Measurements from ENCODE around the gene HSPA1A. TPM values are rescaled to one million over a fixed set of nuclear protein-coding genes. Genes with fewer than 3 reads are reported as not detected.
"Not testable (repeated sequence)": the region's sequence is repeated elsewhere in the genome, so short reads cannot be mapped to it uniquely, and the experiment has no call there.

Gene HSPA1A
- total RNA-seq, 2 donors from 2014 or later = 15.1 to 20.2 TPM

- not testable (repeated sequence) for H3K9me3 ChIP-seq (ENCODE audit: control insufficient read depth, low read length, poor library complexity, severe bottlenecking); H3K36me3 Mint-ChIP-seq (ENCODE audit: low read depth); H3K4me3 Mint-ChIP-seq; ATAC-seq; DNase-seq; H3K27me3 Mint-ChIP-seq
- H3K4me1 Mint-ChIP-seq = peaks cover 20% of the 10 kb centered on the region
- H3K27ac Mint-ChIP-seq = peak overlapping the region; percentile 39
These were observed 24.4 kb downstream of the HSPA1A start for GRCh38 chr6:31839779-31840126.

GRCh38 chr6:31842053-31842452 lies 26.7 kb downstream of the HSPA1A start:
- H3K36me3 Mint-ChIP-seq (ENCODE audit: low read depth) = peaks cover 3% of the 10 kb centered on the region
- no peak for ATAC-seq
- no peak overlapping the region for H3K4me3 Mint-ChIP-seq
- peaks cover 7% of the 10 kb centered on the region for H3K4me1 Mint-ChIP-seq
- H3K27me3 Mint-ChIP-seq = no peaks in the 10 kb centered on the region
- H3K9me3 ChIP-seq (ENCODE audit: control insufficient read depth, low read length, poor library complexity, severe bottlenecking) = no peaks in the 10 kb centered on the region
- DNase-seq = no peak
- H3K27ac Mint-ChIP-seq = no peak overlapping the region

- Mint-ChIP-seq H3K36me3 (ENCODE audit: low read depth) (no peaks in the 10 kb centered on the region), H3K27ac (no peak overlapping the region), H3K27me3 (no peaks in the 10 kb centered on the region), H3K4me1 (no peaks in the 10 kb centered on the region), H3K4me3 (no peak overlapping the region)
- DNase-seq (no peak), ATAC-seq (no peak)
- H3K9me3 ChIP-seq (ENCODE audit: control insufficient read depth, low read length, poor library complexity, severe bottlenecking) = no peaks in the 10 kb centered on the region
These were observed 29.2 kb downstream of the HSPA1A start for GRCh38 chr6:31844507-31844906.

GRCh38 chr6:31847276-31847978 lies 32.1 kb downstream of the HSPA1A start:
- Mint-ChIP-seq H3K4me3 (no peak overlapping the region), H3K27me3 (no peaks in the 10 kb centered on the region)

GRCh38 chr6:31850765-31851484 lies 35.6 kb downstream of the HSPA1A start:
- H3K4me1 Mint-ChIP-seq = no peaks in the 10 kb centered on the region
- DNase-seq (no peak), ATAC-seq (no peak)
- H3K27ac Mint-ChIP-seq = no peak overlapping the region
- H3K27me3 Mint-ChIP-seq = no peaks in the 10 kb centered on the region
- no peaks in the 10 kb centered on the region for H3K36me3 Mint-ChIP-seq (ENCODE audit: low read depth)
- no peak overlapping the region for H3K4me3 Mint-ChIP-seq
- H3K9me3 ChIP-seq (ENCODE audit: control insufficient read depth, low read length, poor library complexity, severe bottlenecking) = no peaks in the 10 kb centered on the region

More at GRCh38 chr6:31847276-31847978, 32.1 kb downstream of the HSPA1A start:
- no peak for ATAC-seq
- no peak overlapping the region for H3K27ac Mint-ChIP-seq
- H3K9me3 ChIP-seq (ENCODE audit: control insufficient read depth, low read length, poor library complexity, severe bottlenecking) = no peaks in the 10 kb centered on the region
- no peaks in the 10 kb centered on the region for H3K36me3 Mint-ChIP-seq (ENCODE audit: low read depth)
- DNase-seq = no peak
- H3K4me1 Mint-ChIP-seq = no peaks in the 10 kb centered on the region

GRCh38 chr6:31851485-31851832 lies 36.1 kb downstream of the HSPA1A start:
- Mint-ChIP-seq H3K4me1 (no peaks in the 10 kb centered on the region), H3K36me3 (ENCODE audit: low read depth) (no peaks in the 10 kb centered on the region), H3K27me3 (no peaks in the 10 kb centered on the region), H3K4me3 (no peak overlapping the region), H3K27ac (no peak overlapping the region)
- DNase-seq = no peak
- ATAC-seq = no peak
- no peaks in the 10 kb centered on the region for H3K9me3 ChIP-seq (ENCODE audit: control insufficient read depth, low read length, poor library complexity, severe bottlenecking)

GRCh38 chr6:31851980-31852718 lies 36.8 kb downstream of the HSPA1A start:
- H3K27me3 Mint-ChIP-seq; H3K4me1 Mint-ChIP-seq; ATAC-seq; H3K27ac Mint-ChIP-seq; H3K4me3 Mint-ChIP-seq; H3K36me3 Mint-ChIP-seq (ENCODE audit: low read depth); DNase-seq; H3K9me3 ChIP-seq (ENCODE audit: control insufficient read depth, low read length, poor library complexity, severe bottlenecking): not testable (repeated sequence)

GRCh38 chr6:31857774-31858173 lies 42.4 kb downstream of the HSPA1A start:
- peaks cover 18% of the 10 kb centered on the region for H3K4me1 Mint-ChIP-seq
- ATAC-seq; H3K9me3 ChIP-seq (ENCODE audit: control insufficient read depth, low read length, poor library complexity, severe bottlenecking); H3K36me3 Mint-ChIP-seq (ENCODE audit: low read depth); H3K4me3 Mint-ChIP-seq; H3K27ac Mint-ChIP-seq; H3K27me3 Mint-ChIP-seq; DNase-seq: not testable (repeated sequence)

GRCh38 chr6:31858707-31859106 lies 43.4 kb downstream of the HSPA1A start:
- Mint-ChIP-seq H3K36me3 (ENCODE audit: low read depth) (no peaks in the 10 kb centered on the region), H3K4me3 (no peak overlapping the region), H3K27me3 (no peaks in the 10 kb centered on the region), H3K27ac (no peak overlapping the region), H3K4me1 (peaks cover 20% of the 10 kb centered on the region)
- no peak for ATAC-seq
- DNase-seq = no peak
- no peaks in the 10 kb centered on the region for H3K9me3 ChIP-seq (ENCODE audit: control insufficient read depth, low read length, poor library complexity, severe bottlenecking)

GRCh38 chr6:31859923-31860322 lies 44.6 kb downstream of the HSPA1A start:
- H3K36me3 Mint-ChIP-seq (ENCODE audit: low read depth) = no peaks in the 10 kb centered on the region
- peaks cover 23% of the 10 kb centered on the region for H3K4me1 Mint-ChIP-seq
- DNase-seq (no peak), ATAC-seq (no peak)
- H3K27me3 Mint-ChIP-seq = no peaks in the 10 kb centered on the region
- no peak overlapping the region for H3K4me3 Mint-ChIP-seq
- no peak overlapping the region for H3K27ac Mint-ChIP-seq
- no peaks in the 10 kb centered on the region for H3K9me3 ChIP-seq (ENCODE audit: control insufficient read depth, low read length, poor library complexity, severe bottlenecking)

- H3K4me1 Mint-ChIP-seq = peaks cover 23% of the 10 kb centered on the region
- H3K27ac Mint-ChIP-seq = no peak overlapping the region
- no peak for ATAC-seq
- no peaks in the 10 kb centered on the region for H3K36me3 Mint-ChIP-seq (ENCODE audit: low read depth)
- no peak overlapping the region for H3K4me3 Mint-ChIP-seq
- no peak for DNase-seq
- no peaks in the 10 kb centered on the region for H3K9me3 ChIP-seq (ENCODE audit: control insufficient read depth, low read length, poor library complexity, severe bottlenecking)
- no peaks in the 10 kb centered on the region for H3K27me3 Mint-ChIP-seq
These were observed 45.0 kb downstream of the HSPA1A start for GRCh38 chr6:31860349-31860748.

- Mint-ChIP-seq H3K36me3 (ENCODE audit: low read depth) (no peaks in the 10 kb centered on the region), H3K27ac (no peak overlapping the region), H3K4me1 (peaks cover 23% of the 10 kb centered on the region), H3K4me3 (peak overlapping the region; percentile 96), H3K27me3 (no peaks in the 10 kb centered on the region)
- H3K9me3 ChIP-seq (ENCODE audit: control insufficient read depth, low read length, poor library complexity, severe bottlenecking) = no peaks in the 10 kb centered on the region
- no peak for ATAC-seq
- no peak for DNase-seq
These were observed 45.8 kb downstream of the HSPA1A start for GRCh38 chr6:31861150-31861549.

GRCh38 chr6:31861919-31862343 lies 46.6 kb downstream of the HSPA1A start:
- Mint-ChIP-seq H3K4me1 (peaks cover 23% of the 10 kb centered on the region), H3K4me3 (peak overlapping the region; percentile 96), H3K27me3 (no peaks in the 10 kb centered on the region), H3K27ac (peak overlapping the region; percentile 97), H3K36me3 (ENCODE audit: low read depth) (no peaks in the 10 kb centered on the region)
- no peaks in the 10 kb centered on the region for H3K9me3 ChIP-seq (ENCODE audit: control insufficient read depth, low read length, poor library complexity, severe bottlenecking)
- ATAC-seq (no peak), DNase-seq (no peak)

Data from T-helper 17 cell (primary cell).